Midbrain (tissue), 1 donor: ENCODE data around the gene IFNL2.

Experiments used
- DNase-seq: peaks from one replicate; lab custom pipeline; 2025; lab: John Stamatoyannopoulos, UW

Gene IFNL2

DNA sequence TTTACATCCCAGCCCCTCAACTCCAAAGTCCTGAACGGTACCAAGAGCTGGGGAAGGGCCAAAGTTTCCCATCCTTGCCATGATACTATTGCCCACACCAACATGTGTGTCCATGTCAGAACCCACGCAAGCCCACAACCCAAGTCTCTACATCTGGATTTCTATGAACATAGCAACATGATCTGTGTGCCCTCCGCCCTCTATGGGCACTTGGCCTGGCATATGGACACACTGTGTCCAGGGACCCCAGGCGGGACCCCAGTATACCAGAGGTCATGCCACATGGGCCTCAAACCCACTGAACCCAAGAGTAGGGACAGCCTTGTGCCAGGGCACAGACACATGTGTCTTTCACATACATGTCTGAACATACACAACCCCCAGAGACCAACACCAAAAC, 50.5 kb downstream of the IFNL2 start:
- DNase-seq: no peak

DNA sequence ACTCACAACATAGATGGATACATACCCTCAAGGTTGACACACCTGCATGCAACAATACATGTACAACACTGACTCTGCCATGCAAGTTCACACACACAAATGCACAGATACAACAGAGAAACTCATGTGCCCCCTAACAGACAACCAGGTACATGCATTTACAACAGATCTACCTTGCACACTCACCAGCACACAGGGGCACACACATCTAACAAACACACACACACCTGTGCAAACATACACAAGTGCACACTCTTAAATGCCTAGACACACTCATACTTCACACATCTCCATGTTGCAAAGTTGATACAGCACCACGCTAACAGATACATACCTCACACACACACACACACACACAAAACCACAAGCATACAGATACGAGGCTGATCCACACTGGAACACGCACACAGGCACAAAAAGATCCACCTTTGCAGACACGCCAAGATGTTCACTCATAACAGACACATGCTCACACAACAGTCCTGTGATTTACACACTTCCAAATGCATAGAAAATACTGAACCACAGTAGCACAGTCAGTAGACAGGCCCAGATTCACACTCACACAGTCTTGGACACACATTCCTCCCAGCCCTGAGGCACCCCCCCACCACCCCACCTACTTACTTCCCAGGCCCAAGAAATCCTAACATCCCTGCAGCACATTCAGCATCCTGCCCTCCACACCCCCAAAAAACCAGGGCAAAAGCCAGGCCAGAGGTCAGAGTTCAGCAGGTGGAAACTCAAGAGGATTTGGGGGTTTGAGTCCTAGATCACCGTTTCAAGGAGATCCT, 51.1 kb downstream of the IFNL2 start:
- DNase-seq: no peak
